Skeletal muscle satellite cell (primary cell): ENCODE measurements around the gene CRYGC.
A peak's percentile ranks its signal among the peaks of the same experiment; 100 is the strongest.
"Not testable (repeated sequence)": the region's sequence is repeated elsewhere in the genome, so short reads cannot be mapped to it uniquely, and the experiment has no call there.

Source experiments
- H3K27me3 ChIP-seq: 2 replicates; pipeline ENCODE4 v1.7.0; 2013; ENCODE audit warnings: low read length; ENCODE audit not compliant: control insufficient read depth, insufficient read depth
- H3K36me3 ChIP-seq: 2 replicates; pipeline ENCODE4 v1.7.0; 2013; ENCODE audit warnings: mild to moderate bottlenecking, control low read depth, low read length; ENCODE audit not compliant: insufficient read depth
- H3K4me1 ChIP-seq: 2 replicates; pipeline ENCODE4 v1.7.0; 2013; ENCODE audit warnings: low read length; ENCODE audit not compliant: control insufficient read depth, insufficient read depth
- H3K4me2 ChIP-seq: 2 replicates; pipeline ENCODE4 v1.7.0; 2013; ENCODE audit warnings: mild to moderate bottlenecking, low read length
- H3K4me3 ChIP-seq: 2 replicates; pipeline ENCODE4 v1.7.0; 2013; ENCODE audit warnings: low read length
- H3K9ac ChIP-seq: 2 replicates; pipeline ENCODE4 v1.7.0; 2013; ENCODE audit warnings: mild to moderate bottlenecking, low read depth, low read length, moderate library complexity
- H3K9me3 ChIP-seq: replicated peaks from 2 replicates; pipeline ENCODE4 v1.7.0; 2013; ENCODE audit warnings: mild to moderate bottlenecking, control low read depth, low read length

CRYGC gene

DNA sequence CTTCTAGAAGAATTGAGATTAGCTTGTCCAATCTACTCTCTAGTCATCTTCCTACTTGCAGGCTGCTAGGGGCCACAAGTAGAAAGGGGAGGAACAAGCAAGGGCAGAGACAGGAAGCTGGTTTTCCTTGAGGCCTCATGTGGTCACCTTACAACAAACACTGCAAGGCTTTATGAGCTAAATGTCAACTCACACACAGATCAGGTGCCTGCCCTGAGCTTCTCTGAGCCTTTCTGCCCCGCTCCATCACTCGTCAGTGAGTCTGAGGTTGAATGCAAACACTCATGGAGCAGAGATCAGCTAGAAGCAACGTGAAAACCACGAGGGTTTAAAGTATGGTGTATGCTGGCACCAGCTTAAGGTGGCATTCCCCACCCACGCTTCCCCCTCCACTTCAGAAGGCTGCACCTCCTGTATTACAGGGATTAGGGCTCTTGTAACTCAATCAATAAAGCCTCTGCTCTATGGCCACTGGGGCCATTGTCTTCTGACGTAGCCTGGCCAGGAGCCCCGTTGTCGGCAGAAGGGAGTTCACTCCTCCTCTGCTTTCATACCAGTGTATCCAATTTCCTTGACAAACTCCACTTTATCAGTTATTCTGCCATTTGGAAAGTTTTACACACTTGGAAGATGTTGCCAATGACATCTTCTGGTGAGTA is 5.4 kb upstream of the CRYGC start:
- Histone ChIP-seq H3K27me3 (no peaks in the 10 kb centered on the region), H3K9me3 (no peaks in the 10 kb centered on the region), H3K9ac (no peak overlapping the region)

DNA sequence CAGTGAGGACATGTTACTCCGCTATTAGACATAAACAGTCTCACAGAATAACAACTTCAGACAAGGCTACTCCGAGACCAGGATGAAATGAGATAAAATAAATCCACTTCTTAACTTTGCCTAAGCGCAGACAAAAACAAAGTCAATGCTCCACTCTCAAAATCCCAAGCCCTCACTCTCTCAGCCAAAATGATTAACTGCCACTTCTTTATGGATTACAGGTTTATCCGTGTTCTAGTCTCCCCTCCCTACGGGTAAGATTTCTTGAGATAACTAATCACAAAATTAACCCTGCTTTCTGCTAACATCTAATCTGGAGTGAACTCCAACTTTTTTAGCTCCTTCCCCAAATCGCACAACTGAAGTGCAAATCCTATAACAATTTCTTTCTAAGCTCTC is 1.1 kb upstream of the CRYGC start:
- Histone ChIP-seq H3K36me3 (no peaks in the 10 kb centered on the region), H3K27me3 (no peaks in the 10 kb centered on the region), H3K4me2 (no peak overlapping the region), H3K4me1 (no peaks in the 10 kb centered on the region), H3K4me3 (no peak overlapping the region), H3K9ac (no peak overlapping the region), H3K9me3 (no peaks in the 10 kb centered on the region)

More for the DNA sequence above, 5.4 kb upstream of the CRYGC start:
- Histone ChIP-seq H3K36me3 (no peaks in the 10 kb centered on the region), H3K4me2 (no peak overlapping the region), H3K4me1 (no peaks in the 10 kb centered on the region), H3K4me3 (no peak overlapping the region)

DNA sequence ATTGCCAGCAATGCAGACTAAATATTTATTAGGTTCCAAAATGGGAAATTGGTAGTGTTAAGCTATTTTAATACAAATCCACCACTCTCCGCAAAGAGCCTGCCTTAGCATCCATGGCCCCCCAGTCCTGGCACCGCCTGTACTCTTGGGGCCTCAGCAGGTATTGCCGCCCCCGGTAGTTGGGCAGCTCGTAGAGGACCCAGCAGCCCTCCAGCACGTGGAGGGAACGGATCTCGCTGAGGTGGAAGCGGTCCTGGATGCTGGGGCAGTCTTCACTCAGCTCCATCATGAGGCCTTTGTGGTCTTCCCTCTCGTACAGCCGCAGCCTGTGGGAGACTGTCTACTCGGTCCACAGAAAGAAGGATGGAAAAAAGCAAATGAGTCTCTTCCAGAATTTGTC is 1.5 kb downstream of the CRYGC start:
- Histone ChIP-seq H3K4me2 (no peak overlapping the region), H3K4me3 (no peak overlapping the region), H3K36me3 (no peaks in the 10 kb centered on the region), H3K4me1 (no peaks in the 10 kb centered on the region), H3K9me3 (no peaks in the 10 kb centered on the region), H3K9ac (no peak overlapping the region), H3K27me3 (peaks cover 17% of the 10 kb centered on the region)

GRCh38 chr2:208127090-208127489 is 2.5 kb downstream of the CRYGC start:
- H3K4me3 ChIP-seq: no peak overlapping the region
- no peaks in the 10 kb centered on the region for H3K36me3 ChIP-seq
- peaks cover 17% of the 10 kb centered on the region for H3K27me3 ChIP-seq
- no peak overlapping the region for H3K4me2 ChIP-seq
- H3K4me1 ChIP-seq: no peaks in the 10 kb centered on the region
- no peak overlapping the region for H3K9ac ChIP-seq
- no peaks in the 10 kb centered on the region for H3K9me3 ChIP-seq

DNA sequence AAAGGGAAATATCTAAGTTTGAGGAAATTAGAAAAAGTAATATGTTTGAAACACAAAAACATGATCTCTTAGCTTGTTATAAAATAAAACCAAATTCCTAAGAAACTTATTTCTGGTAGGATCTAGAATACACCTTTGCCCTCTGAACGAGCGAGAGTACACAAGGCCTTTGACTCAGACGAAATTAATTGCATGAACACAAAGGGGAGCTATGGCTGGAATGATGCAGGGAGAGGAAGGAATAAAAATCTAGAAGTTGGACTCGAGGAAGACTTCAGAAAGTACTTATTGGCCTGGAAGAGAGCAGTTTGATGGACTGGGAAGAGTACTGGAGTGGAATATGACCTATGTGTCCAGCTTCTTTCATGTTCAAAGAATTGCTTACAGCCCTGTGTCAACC is 4.4 kb downstream of the CRYGC start:
- Histone ChIP-seq H3K9me3 (no peaks in the 10 kb centered on the region), H3K4me3 (no peak overlapping the region), H3K4me2 (no peak overlapping the region), H3K4me1 (no peaks in the 10 kb centered on the region), H3K36me3 (no peaks in the 10 kb centered on the region), H3K27me3 (peaks cover 22% of the 10 kb centered on the region), H3K9ac (no peak overlapping the region)

DNA sequence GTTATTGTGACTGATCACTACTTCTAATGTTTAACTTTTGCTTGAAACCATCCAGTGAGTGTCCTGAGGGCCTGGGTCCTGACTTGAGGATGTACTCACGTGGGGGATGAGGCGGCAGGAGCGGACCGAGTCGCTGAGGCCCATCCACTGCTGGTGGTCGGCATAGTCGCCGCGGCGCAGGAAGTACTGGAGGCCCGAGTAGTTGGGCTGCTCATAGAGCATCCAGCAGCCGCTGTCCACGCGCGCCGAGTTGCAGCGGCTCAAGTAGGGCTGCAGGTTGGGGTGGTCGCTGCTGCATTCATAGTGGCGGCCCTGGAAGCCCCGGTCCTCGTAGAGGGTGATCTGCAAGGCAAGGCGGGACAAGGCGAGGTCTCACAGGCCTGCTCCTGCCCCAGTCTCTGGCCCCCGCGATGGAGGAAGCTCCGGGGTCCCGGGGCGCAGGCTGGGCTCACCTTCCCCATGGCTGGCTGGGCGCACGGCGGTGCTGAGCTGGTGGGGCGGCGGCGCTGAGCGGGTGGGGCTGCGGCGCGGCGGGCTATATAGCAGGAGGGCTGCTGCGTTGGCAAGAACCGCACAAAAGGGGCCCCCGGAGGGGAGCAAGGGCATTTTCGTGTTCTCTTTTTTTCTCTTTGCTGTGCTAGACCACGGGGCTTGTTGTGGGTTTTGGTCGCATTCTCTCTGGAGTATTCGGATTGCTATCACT is 5.5 kb downstream of the CRYGC start, which contains the start of gene CRYGD:
Gene CRYGD (minus strand): TSS at position 512 of the 703 bp plus-strand sequence. CDS start 51 bp downstream, at position 461.
- not testable (repeated sequence) for H3K36me3 ChIP-seq, H3K9me3 ChIP-seq, H3K4me1 ChIP-seq, H3K9ac ChIP-seq
- H3K4me3 ChIP-seq: peak within 1 kb of the TSS; percentile 42
- H3K27me3 ChIP-seq: peaks cover 27% of the 10 kb centered on the region
- H3K4me2 ChIP-seq: peak within 1 kb of the TSS; percentile 65

DNA sequence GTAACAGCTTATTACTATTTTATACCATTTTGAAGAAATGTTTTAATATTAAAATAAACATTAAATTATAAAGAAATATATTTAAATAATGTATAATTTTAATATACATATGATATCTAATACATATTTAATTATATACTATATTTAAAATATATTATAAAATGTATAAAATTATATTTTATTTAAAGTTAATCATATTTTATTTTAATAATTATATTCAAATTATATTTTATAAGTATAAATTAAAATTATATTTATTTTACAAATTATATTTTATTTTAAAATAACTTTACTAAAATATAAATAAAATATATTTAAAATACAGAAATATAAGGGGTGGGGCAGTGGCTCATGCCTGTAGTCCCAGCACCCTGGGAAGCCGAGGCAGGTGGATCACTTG is 7.4 kb downstream of the CRYGC start:
- H3K4me3 ChIP-seq: no peak overlapping the region
- H3K9me3 ChIP-seq: no peaks in the 10 kb centered on the region
- H3K9ac ChIP-seq: no peak overlapping the region
- no peak overlapping the region for H3K4me2 ChIP-seq
- no peaks in the 10 kb centered on the region for H3K36me3 ChIP-seq
- no peaks in the 10 kb centered on the region for H3K4me1 ChIP-seq
- H3K27me3 ChIP-seq: peaks cover 28% of the 10 kb centered on the region

- Histone ChIP-seq H3K9ac (no peak overlapping the region), H3K9me3 (no peaks in the 10 kb centered on the region), H3K4me2 (no peak overlapping the region), H3K27me3 (peaks cover 23% of the 10 kb centered on the region), H3K36me3 (no peaks in the 10 kb centered on the region), H3K4me3 (no peak overlapping the region), H3K4me1 (no peaks in the 10 kb centered on the region)
Observed at GRCh38 chr2:208118918-208119317, 10.7 kb downstream of the CRYGC start.

DNA sequence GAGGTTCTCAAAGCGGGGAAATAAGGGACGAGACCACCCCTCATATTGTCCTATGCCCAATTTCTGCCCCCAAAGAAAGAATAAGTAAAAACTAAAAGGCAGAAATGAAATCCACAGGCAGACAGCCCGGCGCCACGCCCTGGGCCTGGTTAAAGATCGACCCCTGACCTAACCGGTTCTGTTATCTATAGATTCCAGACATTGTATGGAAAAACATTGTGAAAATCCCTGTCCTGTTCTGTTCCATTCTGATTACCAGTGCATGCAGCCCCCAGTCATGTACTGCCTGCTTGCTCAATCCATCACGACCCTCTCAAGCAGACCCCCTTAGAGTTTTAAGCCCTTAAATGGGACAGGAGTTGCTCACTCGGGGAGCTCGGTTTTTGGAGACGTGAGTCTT is 12.2 kb downstream of the CRYGC start:
- H3K4me3 ChIP-seq, H3K4me2 ChIP-seq, H3K9me3 ChIP-seq, H3K4me1 ChIP-seq, H3K36me3 ChIP-seq, H3K9ac ChIP-seq: not testable (repeated sequence)
- H3K27me3 ChIP-seq: peaks cover 33% of the 10 kb centered on the region

DNA sequence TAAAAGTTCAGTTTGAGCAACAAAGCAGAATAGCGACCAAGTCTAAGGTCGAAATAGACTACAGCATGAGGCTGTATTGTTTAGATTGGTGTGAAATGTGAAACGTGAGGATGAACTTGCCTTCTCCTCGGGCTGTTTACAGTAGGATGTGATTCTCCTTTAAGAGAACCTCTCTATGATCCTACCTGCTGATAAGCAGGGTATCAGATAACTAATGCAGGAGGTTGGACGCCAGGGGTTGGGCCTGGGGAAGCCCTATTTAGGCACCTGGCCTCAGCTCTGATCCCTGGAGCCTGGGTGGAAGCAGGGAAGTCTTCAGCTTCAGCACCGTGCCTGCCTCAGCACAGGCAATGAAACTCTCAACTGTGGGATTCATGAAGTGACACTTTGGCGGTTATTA is 16.7 kb downstream of the CRYGC start:
- Histone ChIP-seq H3K9me3 (no peaks in the 10 kb centered on the region), H3K9ac (no peak overlapping the region), H3K4me2 (no peak overlapping the region), H3K4me1 (no peaks in the 10 kb centered on the region), H3K27me3 (peaks cover 32% of the 10 kb centered on the region), H3K36me3 (no peaks in the 10 kb centered on the region), H3K4me3 (no peak overlapping the region)

- Histone ChIP-seq H3K4me2 (peak overlapping the region; percentile 25), H3K27me3 (peaks cover 32% of the 10 kb centered on the region)
- not testable (repeated sequence) for H3K9ac ChIP-seq, H3K36me3 ChIP-seq, H3K9me3 ChIP-seq, H3K4me1 ChIP-seq, H3K4me3 ChIP-seq
Observed at GRCh38 chr2:208112273-208112745, 17.3 kb downstream of the CRYGC start.

- no peak overlapping the region for H3K4me3 ChIP-seq
- no peaks in the 10 kb centered on the region for H3K9me3 ChIP-seq
- no peaks in the 10 kb centered on the region for H3K36me3 ChIP-seq
- no peak overlapping the region for H3K4me2 ChIP-seq
- H3K4me1 ChIP-seq: no peaks in the 10 kb centered on the region
- H3K27me3 ChIP-seq: peaks cover 16% of the 10 kb centered on the region
- H3K9ac ChIP-seq: no peak overlapping the region
Observed at GRCh38 chr2:208103616-208104015, 26.0 kb downstream of the CRYGC start.
